ENCODE measurements around the gene ETNK2.

GRCh38 chr1:204188959-204189639 lies 37.3 kb upstream of the ETNK2 start:
- TF ChIP-seq POLR2A (IDR thresholded peaks at IDR 0.05) (no peak), CTCF (IDR thresholded peaks at IDR 0.05) (no peak)

All from Peyer's patch (tissue), 4 donors.